Breast epithelium (tissue), 4 donors: Measurements from ENCODE around the gene NEK3. TPM values are rescaled to one million over a fixed set of nuclear protein-coding genes. Genes with fewer than 3 reads are reported as not detected.
"Not testable (repeated sequence)": the region's sequence is repeated elsewhere in the genome, so short reads cannot be mapped to it uniquely, and the experiment has no call there.

ENCODE experiments used
- DNase-seq, 2 donors: peaks; one replicate each; pipeline ENCODE4 v3.0.0-alpha.2; 2019; ENCODE audit warnings: low spot score in 2 of 2
- H3K27ac ChIP-seq, 2 donors: fragments of 200-600 bp; sonication (generic) in 1 of 2; one replicate each; pipeline ENCODE4 v1.5.1; 2016 to 2019; ENCODE audit warnings: mild to moderate bottlenecking in 1 of 2
- H3K27me3 ChIP-seq, 2 donors: fragments of 200-600 bp; sonication (generic) in 1 of 2; one replicate each; pipeline versions ENCODE4 v1.5.1 to v1.6.0; 2017 to 2019; ENCODE audit warnings: control low read depth in 1 of 2, mild to moderate bottlenecking in 1 of 2
- H3K36me3 ChIP-seq: fragments of 200-600 bp; one replicate; pipeline ENCODE4 v1.5.1; 2019
- H3K4me1 ChIP-seq, 2 donors: fragments of 200-600 bp; sonication (generic); one replicate each; pipeline ENCODE4 v1.5.1; 2016 to 2019; ENCODE audit warnings: control low read depth in 1 of 2
- H3K4me3 ChIP-seq, 3 donors: fragments of 200-600 bp; sonication (generic); 1 replicate in 2 of 3; 2 replicates in 1 of 3; pipeline ENCODE4 v1.5.1; 2016 to 2019; ENCODE audit warnings: mild to moderate bottlenecking in 3 of 3, moderate library complexity in 2 of 3
- H3K9me3 ChIP-seq, 2 donors: fragments of 200-600 bp; sonication (generic) in 1 of 2; one replicate each; pipeline ENCODE4 v1.5.1; 2016 to 2019; ENCODE audit warnings: control low read depth in 1 of 2
- CTCF ChIP-seq, 3 donors: fragments of 450-650 bp; IDR thresholded peaks; one replicate each; pipeline ENCODE4 v1.5.1; 2016 to 2017; ENCODE audit warnings: antibody characterized with exemption in 3 of 3, mild to moderate bottlenecking in 3 of 3, moderate library complexity in 3 of 3
- POLR2A ChIP-seq: fragments of 450-650 bp; IDR thresholded peaks from one replicate; pipeline ENCODE4 v1.6.1; 2016; ENCODE audit warnings: antibody characterized with exemption, mild to moderate bottlenecking, moderate library complexity
- POLR2AphosphoS5 ChIP-seq, 3 donors: sonication (generic); formaldehyde crosslinking; IDR thresholded peaks; one replicate each; pipeline ENCODE4 v1.6.1; 2017; ENCODE audit warnings: antibody characterized with exemption in 3 of 3
- intact Hi-C: fragments of 100-400 bp; cut with DNase I; formaldehyde crosslinking; loops from one replicate; pipeline ENCODE4 v1.15.1; 2023; ENCODE audit warnings: low total_unique reads
- total RNA-seq, 3 donors: library from RNA; depleted of rRNA; stranded (reverse); fragments of >200 nt; gene quantifications; one replicate each; pipeline ENCODE4 v1.1.0, GENCODE V29; 2016

The NEK3 gene
- total RNA-seq, 3 donors from 2014 or later: 12.5 to 16.8 (median 16.7) TPM

- Histone ChIP-seq H3K4me3 (no peak overlapping the region), H3K4me1 (no peaks in the 10 kb centered on the region), H3K27me3 (no peaks in the 10 kb centered on the region), H3K9me3 (no peaks in the 10 kb centered on the region), H3K36me3 (no peaks in the 10 kb centered on the region), H3K27ac (no peak overlapping the region)
- intact Hi-C loops: no loop called here
- no peak for DNase-seq
- TF ChIP-seq CTCF (IDR thresholded peaks at IDR 0.05) (no peak), POLR2AphosphoS5 (IDR thresholded peaks at IDR 0.05) (no peak), POLR2A (no peak)
Observed at GRCh38 chr13:52165411-52165810, 6.0 kb upstream of the NEK3 start.

GRCh38 chr13:52164989-52165388, 5.6 kb upstream of the NEK3 start:
- H3K4me1 ChIP-seq: no peaks in the 10 kb centered on the region
- no peaks in the 10 kb centered on the region for H3K27me3 ChIP-seq
- DNase-seq: no peak
- H3K9me3 ChIP-seq: no peaks in the 10 kb centered on the region
- H3K36me3 ChIP-seq: no peaks in the 10 kb centered on the region
- TF ChIP-seq POLR2AphosphoS5 (IDR thresholded peaks at IDR 0.05) (no peak), CTCF (IDR thresholded peaks at IDR 0.05) (no peak), POLR2A (no peak)
- no peak overlapping the region for H3K4me3 ChIP-seq
- no peak overlapping the region for H3K27ac ChIP-seq
- intact Hi-C loops: no loop called here

DNA sequence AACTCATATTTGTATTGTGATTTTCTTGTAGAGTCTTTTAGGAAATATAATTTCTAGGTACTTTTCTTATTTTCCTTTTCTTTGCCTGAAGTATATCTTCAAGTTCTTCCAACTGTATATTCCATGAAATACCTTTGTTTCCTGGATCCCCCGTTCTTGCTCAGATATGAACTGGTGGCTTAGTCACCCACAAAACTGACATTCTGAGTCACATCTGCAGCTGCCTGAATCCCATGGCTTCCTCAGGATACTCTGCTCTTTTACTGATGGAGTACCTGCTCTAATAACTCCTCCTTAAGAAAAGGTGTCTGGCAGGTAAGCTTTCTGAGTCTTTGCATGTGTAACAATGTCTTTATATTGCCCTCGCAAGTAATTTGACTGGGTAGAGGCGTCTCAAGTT, 4.5 kb upstream of the NEK3 start:
- H3K27ac ChIP-seq, H3K9me3 ChIP-seq, DNase-seq, H3K36me3 ChIP-seq, intact Hi-C loops, H3K27me3 ChIP-seq, H3K4me1 ChIP-seq, H3K4me3 ChIP-seq: not testable (repeated sequence)

DNA sequence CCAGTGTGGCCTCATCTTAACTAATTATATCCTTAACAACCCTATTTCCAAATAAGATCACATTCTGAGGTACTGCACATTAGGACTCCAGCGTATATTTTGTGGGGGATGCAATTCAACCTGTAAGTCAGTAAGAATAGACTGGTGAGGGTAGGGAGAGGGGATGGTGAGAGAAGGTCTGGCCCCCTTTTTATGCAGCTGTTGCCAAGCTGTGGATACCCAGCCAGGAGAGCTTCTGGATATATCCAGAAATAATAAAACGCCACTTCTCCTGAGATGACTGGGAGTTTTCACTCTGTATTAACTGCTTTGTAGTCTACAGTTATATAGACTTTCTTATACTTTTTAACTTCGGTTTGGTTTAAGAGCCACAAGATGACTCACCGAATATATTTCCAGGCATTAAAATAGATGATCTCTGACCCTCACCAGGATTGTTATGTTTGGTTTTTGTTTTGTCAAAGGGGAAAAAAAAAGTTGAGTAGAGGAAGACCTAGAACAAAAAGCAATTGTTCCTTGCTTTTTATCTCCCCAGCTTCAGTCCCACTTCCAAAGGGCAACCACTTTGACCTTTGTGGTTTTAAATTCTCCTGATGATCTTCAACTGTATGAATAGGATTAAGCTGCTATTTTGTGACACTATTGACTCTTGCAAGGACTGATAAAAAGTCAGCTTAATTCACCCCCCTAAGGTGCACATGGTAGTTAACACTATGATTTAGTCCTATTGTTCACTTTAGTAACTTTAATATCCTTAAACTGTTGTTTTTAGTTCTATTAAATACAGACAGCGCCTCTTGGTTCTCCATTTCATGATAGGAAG, 3.1 kb upstream of the NEK3 start:
- TF ChIP-seq POLR2AphosphoS5 (IDR thresholded peaks at IDR 0.05) (no peak), CTCF (IDR thresholded peaks at IDR 0.05) (no peak), POLR2A (no peak)
- Histone ChIP-seq H3K27me3 (no peaks in the 10 kb centered on the region), H3K9me3 (no peaks in the 10 kb centered on the region), H3K36me3 (no peaks in the 10 kb centered on the region), H3K4me1 (no peaks in the 10 kb centered on the region), H3K4me3 (no peak overlapping the region), H3K27ac (no peak overlapping the region)
- intact Hi-C loops: no loop called here
- no peak for DNase-seq

DNA sequence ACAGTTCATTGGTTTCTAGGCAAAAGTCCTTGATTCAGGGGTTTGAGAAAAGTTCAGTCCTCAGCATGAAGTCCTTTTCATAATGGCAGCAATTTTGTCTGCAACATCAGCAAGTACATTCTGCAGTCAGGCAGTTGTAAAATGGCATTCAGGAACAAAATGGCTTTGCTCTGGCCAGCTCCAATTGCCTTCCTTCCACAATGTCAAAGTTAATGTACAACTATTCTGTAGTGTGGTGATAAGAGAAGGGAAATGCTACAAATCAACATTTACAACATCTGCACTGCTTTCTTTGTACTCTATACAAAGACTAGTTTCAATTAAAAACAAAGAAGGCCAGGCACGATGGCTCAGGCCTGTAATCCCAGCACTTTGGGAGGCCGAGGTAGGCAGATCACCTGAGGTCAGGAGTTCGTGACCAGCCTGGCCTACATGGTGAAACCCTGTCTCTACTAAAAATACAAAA, 1.8 kb upstream of the NEK3 start:
- no peak for TF ChIP-seq POLR2AphosphoS5 (IDR thresholded peaks at IDR 0.05)
- no peak for TF ChIP-seq POLR2A
- TF ChIP-seq CTCF (IDR thresholded peaks at IDR 0.05): no peak
- intact Hi-C loops: no loop called here
- Histone ChIP-seq H3K36me3 (no peaks in the 10 kb centered on the region), H3K27me3 (no peaks in the 10 kb centered on the region), H3K4me3 (no peak overlapping the region), H3K27ac (no peak overlapping the region), H3K9me3 (no peaks in the 10 kb centered on the region), H3K4me1 (peaks cover 0 to 4% of the 10 kb centered on the region in 2 donors)
- DNase-seq: no peak
